Measurements from ENCODE around the gene NDUFB8.
"Not testable (repeated sequence)": the region's sequence is repeated elsewhere in the genome, so short reads cannot be mapped to it uniquely, and the experiment has no call there.

Gene NDUFB8

DNA sequence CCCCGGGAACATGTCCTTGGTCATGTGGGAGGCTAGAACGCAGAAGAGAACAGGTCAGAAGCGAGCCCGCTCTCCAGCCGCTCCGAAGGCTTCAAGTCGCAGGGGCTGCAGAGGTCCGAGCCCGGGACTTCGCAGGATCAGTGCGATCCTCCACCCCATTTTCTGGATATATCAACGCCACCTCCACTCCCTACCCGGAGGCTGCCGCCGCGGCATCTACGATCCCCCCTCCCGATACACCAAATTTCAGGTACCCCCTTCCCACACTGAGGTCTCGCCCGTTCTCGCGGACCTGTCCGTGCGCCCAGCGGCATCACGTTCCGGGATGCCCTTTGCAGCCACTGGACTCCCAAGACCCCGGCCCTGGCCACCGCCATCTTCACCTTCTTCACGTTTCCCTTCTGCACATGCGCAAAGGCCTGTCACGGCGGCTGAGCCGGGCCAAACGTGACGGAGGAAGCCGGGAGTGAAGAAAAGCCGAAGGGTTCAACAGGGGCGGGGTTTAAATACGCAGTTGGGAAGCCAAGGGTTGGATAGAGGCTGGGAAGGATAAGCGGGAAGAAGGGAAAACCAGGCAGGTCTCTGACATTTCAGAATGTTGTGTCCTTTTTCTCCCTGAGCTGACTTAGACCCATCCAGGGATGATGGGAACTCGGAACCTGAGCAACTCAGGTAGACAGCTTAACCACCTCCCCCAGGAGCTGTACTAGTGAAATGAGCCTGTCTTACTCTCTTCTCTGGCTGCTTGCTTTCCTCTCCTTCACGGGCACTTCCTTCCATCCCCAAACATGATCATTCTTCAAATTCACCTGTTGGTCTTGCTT lies at the start of gene NDUFB8:
Gene NDUFB8, minus strand, starts transcription at position 397 of the 824 bp plus-strand sequence. Its CDS starts 20 bp downstream, at position 377.
- TF ChIP-seq, protein P1, sequence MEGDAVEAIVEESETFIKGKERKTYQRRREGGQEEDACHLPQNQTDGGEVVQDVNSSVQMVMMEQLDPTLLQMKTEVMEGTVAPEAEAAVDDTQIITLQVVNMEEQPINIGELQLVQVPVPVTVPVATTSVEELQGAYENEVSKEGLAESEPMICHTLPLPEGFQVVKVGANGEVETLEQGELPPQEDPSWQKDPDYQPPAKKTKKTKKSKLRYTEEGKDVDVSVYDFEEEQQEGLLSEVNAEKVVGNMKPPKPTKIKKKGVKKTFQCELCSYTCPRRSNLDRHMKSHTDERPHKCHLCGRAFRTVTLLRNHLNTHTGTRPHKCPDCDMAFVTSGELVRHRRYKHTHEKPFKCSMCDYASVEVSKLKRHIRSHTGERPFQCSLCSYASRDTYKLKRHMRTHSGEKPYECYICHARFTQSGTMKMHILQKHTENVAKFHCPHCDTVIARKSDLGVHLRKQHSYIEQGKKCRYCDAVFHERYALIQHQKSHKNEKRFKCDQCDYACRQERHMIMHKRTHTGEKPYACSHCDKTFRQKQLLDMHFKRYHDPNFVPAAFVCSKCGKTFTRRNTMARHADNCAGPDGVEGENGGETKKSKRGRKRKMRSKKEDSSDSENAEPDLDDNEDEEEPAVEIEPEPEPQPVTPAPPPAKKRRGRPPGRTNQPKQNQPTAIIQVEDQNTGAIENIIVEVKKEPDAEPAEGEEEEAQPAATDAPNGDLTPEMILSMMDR (IDR thresholded peaks at IDR 0.05; ENCODE audit: poor library complexity, severe bottlenecking) = no peak
- DNase-seq (ENCODE audit: low spot score) (peak; percentile 79), ATAC-seq (ENCODE audit: low read depth) (peak; percentile 81)
- Histone ChIP-seq H3K9me3 (ENCODE audit: severe bottlenecking) (no peaks in the 10 kb centered on the region), H3K4me1 (ENCODE audit: insufficient read depth, poor library complexity, severe bottlenecking) (peaks cover 10% of the 10 kb centered on the region), H3K27ac (ENCODE audit: poor library complexity, severe bottlenecking) (peak within 1 kb of the TSS; percentile 35), H3K4me3 (ENCODE audit: severe bottlenecking) (peak within 1 kb of the TSS; percentile 66), H3K27me3 (ENCODE audit: insufficient read depth, poor library complexity, severe bottlenecking) (no peaks in the 10 kb centered on the region), H3K36me3 (ENCODE audit: low read depth) (peaks cover 36% of the 10 kb centered on the region)

DNA sequence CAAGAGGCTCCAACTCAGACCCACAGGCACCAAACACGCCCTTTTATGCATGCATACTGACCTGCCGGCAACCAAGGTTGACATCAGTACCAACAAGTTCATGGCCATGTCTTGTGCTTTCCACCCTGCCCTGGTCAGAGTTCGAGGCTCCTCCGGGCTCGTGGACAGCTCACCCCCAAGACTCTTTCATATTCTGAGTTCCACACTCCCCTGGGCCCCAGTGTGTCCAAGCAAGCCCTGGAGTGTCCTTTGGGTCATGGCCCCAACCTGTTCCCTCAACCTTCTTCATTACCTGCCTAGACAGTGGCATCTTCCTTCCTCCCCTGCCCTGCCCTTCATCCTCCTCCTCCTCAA lies 46.6 kb upstream of the NDUFB8 start:
- ATAC-seq (ENCODE audit: low read depth) = no peak
- no peak for DNase-seq (ENCODE audit: low spot score)
- Histone ChIP-seq H3K4me1 (ENCODE audit: insufficient read depth, poor library complexity, severe bottlenecking) (no peaks in the 10 kb centered on the region), H3K9me3 (ENCODE audit: severe bottlenecking) (no peaks in the 10 kb centered on the region), H3K27ac (ENCODE audit: poor library complexity, severe bottlenecking) (no peak overlapping the region), H3K36me3 (ENCODE audit: low read depth) (no peaks in the 10 kb centered on the region), H3K4me3 (ENCODE audit: severe bottlenecking) (no peak overlapping the region), H3K27me3 (ENCODE audit: insufficient read depth, poor library complexity, severe bottlenecking) (peaks cover 9% of the 10 kb centered on the region)
- TF ChIP-seq, protein P1 (IDR thresholded peaks at IDR 0.05; ENCODE audit: poor library complexity, severe bottlenecking) = no peak

DNA sequence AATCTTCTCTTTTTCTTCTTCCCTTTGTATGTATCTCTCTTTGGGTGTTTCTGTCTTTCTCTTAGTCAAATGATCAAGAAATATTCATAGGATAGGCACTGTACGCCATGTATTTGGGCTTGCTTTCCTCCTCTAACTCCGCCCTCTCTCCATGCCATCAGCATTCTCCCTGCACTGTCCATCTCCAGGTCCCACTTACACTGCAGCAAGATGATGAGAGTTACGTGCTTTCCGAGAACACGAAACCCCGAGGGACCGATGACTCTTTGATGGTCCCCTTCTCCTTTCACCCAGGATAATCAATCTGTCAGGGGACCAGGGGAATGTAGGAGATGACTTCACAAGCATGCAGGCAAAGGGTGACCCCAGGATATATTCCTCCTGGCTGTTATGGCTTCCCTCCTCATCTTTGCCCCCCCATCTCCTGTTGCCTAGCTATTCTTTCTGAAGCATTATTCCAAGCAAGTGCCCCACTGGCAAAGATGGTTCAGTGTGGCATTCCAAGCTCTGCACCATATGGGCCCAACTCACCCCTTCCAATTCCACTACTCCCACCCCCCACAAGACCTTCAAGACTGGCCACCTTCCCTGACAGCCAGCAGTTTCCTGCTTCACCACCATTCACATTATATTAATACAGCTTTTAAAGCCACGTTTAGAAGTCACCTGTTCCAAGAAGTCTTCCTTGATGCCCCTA lies 46.1 kb upstream of the NDUFB8 start:
- no peak for DNase-seq (ENCODE audit: low spot score)
- peaks cover 13% of the 10 kb centered on the region for H3K27me3 ChIP-seq (ENCODE audit: insufficient read depth, poor library complexity, severe bottlenecking)

DNA sequence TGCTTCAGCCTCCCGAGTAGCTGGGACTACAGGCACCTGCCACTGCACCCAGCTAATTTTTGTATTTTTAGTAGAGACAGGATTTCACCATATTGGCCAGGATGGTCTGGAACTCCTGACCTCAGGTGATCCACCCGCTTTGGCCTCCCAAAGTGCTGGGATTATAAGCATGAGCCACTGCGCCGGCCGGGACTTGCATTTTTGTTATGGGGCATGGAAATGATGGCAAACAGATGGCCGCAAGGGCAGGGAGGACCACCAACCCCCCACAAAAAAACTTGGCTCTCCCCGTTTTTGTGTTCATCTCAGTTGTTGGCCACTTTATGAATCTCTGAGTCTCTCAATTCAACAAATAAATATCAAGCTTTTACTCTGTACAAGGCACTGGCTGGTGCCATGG lies 45.5 kb upstream of the NDUFB8 start:
- not testable (repeated sequence) for DNase-seq (ENCODE audit: low spot score); H3K36me3 ChIP-seq (ENCODE audit: low read depth); H3K4me3 ChIP-seq (ENCODE audit: severe bottlenecking); H3K27ac ChIP-seq (ENCODE audit: poor library complexity, severe bottlenecking); H3K4me1 ChIP-seq (ENCODE audit: insufficient read depth, poor library complexity, severe bottlenecking); ATAC-seq (ENCODE audit: low read depth); H3K9me3 ChIP-seq (ENCODE audit: severe bottlenecking)
- H3K27me3 ChIP-seq (ENCODE audit: insufficient read depth, poor library complexity, severe bottlenecking) = peaks cover 19% of the 10 kb centered on the region

More for the DNA sequence above, 46.1 kb upstream of the NDUFB8 start:
- Histone ChIP-seq H3K36me3 (ENCODE audit: low read depth) (no peaks in the 10 kb centered on the region), H3K4me3 (ENCODE audit: severe bottlenecking) (no peak overlapping the region), H3K27ac (ENCODE audit: poor library complexity, severe bottlenecking) (no peak overlapping the region), H3K4me1 (ENCODE audit: insufficient read depth, poor library complexity, severe bottlenecking) (no peaks in the 10 kb centered on the region), H3K9me3 (ENCODE audit: severe bottlenecking) (no peaks in the 10 kb centered on the region)
- no peak for ATAC-seq (ENCODE audit: low read depth)
- TF ChIP-seq, protein P1 (IDR thresholded peaks at IDR 0.05; ENCODE audit: poor library complexity, severe bottlenecking) = no peak

DNA sequence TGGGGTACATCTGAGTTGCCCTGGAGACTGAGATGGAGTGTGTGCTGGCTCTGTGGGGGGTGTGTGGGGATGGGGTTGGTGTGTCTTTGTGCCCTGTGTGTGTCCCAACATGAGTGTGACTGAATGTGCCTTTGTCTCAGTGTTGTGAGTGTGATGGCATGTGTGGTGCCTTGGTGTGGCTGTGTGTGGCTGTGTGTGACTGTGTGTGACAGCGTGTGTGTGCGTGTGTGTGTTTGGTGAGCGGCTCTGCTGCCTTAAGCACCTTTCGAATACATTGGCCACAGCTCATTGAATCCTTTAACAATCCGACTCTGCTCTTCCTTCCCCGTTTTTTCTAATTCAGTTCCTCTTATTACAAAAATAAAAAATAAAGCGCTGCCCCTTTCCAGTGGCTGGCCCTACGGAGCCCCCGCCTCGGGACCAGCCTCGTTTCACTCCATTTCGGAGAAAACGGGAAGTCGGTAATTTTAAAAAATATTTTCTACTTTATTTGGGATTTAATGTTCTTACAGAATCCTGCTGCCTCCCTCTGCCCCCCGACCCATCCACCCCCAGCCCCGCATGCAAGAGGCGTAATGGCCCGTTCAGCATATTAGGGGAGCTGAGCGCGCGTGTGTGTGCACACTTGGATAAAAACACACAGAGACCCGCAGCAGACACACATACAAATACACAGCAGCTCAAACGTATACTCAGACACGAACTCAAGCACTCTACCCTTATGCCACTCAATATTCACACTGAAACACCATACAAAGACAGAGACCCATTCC lies 41.6 kb upstream of the NDUFB8 start:
- DNase-seq (ENCODE audit: low spot score) (no peak), ATAC-seq (ENCODE audit: low read depth) (no peak)
- Histone ChIP-seq H3K36me3 (ENCODE audit: low read depth) (no peaks in the 10 kb centered on the region), H3K4me3 (ENCODE audit: severe bottlenecking) (no peak overlapping the region), H3K27me3 (ENCODE audit: insufficient read depth, poor library complexity, severe bottlenecking) (peaks cover 52% of the 10 kb centered on the region), H3K4me1 (ENCODE audit: insufficient read depth, poor library complexity, severe bottlenecking) (no peaks in the 10 kb centered on the region), H3K9me3 (ENCODE audit: severe bottlenecking) (no peaks in the 10 kb centered on the region), H3K27ac (ENCODE audit: poor library complexity, severe bottlenecking) (no peak overlapping the region)
- TF ChIP-seq, protein P1 (IDR thresholded peaks at IDR 0.05; ENCODE audit: poor library complexity, severe bottlenecking) = no peak
